Fibroblast of upper back skin (primary cell): ENCODE results near the gene NR2F6.
"Not testable (repeated sequence)": the region's sequence is repeated elsewhere in the genome, so short reads cannot be mapped to it uniquely, and the experiment has no call there.

Experiments
- DNase-seq: peaks from one replicate; pipeline ENCODE4 v3.0.0-alpha.2; 2013

Gene NR2F6

GRCh38 chr19:17245535-17245984 is at the start of gene NR2F6:
NR2F6 (minus strand) TSS chr19:17245919; CDS start chr19:17245220, 699 bp downstream.
- no peak for DNase-seq

GRCh38 chr19:17294051-17294891 is 48.6 kb upstream of the NR2F6 start:
- DNase-seq: no peak

- DNase-seq: no peak
These were observed 47.9 kb upstream of the NR2F6 start for GRCh38 chr19:17293605-17294004.

GRCh38 chr19:17292301-17293074 is 46.8 kb upstream of the NR2F6 start:
- DNase-seq: peak; percentile 87

- DNase-seq: peak; percentile 78
These were observed 43.8 kb upstream of the NR2F6 start for GRCh38 chr19:17289489-17289888.

GRCh38 chr19:17286752-17287151 is 41.0 kb upstream of the NR2F6 start:
- no peak for DNase-seq

GRCh38 chr19:17286263-17286662 is 40.5 kb upstream of the NR2F6 start:
- no peak for DNase-seq

GRCh38 chr19:17285415-17286135 is 39.9 kb upstream of the NR2F6 start:
- DNase-seq: no peak

- DNase-seq: no peak
These were observed 37.8 kb upstream of the NR2F6 start for GRCh38 chr19:17283504-17283996.

GRCh38 chr19:17282488-17283125 is 36.9 kb upstream of the NR2F6 start:
- DNase-seq: peak; percentile 71

GRCh38 chr19:17281391-17282304 is 35.9 kb upstream of the NR2F6 start, which contains the start of gene ANKLE1:
ANKLE1 (plus strand) TSS chr19:17281901; CDS start chr19:17281921, 20 bp downstream.
- DNase-seq: peak; percentile 17

- no peak for DNase-seq
These were observed 33.7 kb upstream of the NR2F6 start for GRCh38 chr19:17279436-17279835.

GRCh38 chr19:17275441-17276175 is 29.9 kb upstream of the NR2F6 start:
- no peak for DNase-seq

- not testable (repeated sequence) for DNase-seq
These were observed 29.2 kb upstream of the NR2F6 start for GRCh38 chr19:17274892-17275291.

- DNase-seq: no peak
These were observed 23.0 kb upstream of the NR2F6 start for GRCh38 chr19:17268754-17269153.

GRCh38 chr19:17266975-17267788 is 21.5 kb upstream of the NR2F6 start, which contains the start of gene BABAM1:
BABAM1 (plus strand) TSS chr19:17267443; CDS start chr19:17268807, 1,364 bp downstream.
- DNase-seq: peak; percentile 99

- no peak for DNase-seq
These were observed 20.9 kb upstream of the NR2F6 start for GRCh38 chr19:17266589-17266974.

GRCh38 chr19:17266026-17266425 is 20.3 kb upstream of the NR2F6 start:
- DNase-seq: no peak

GRCh38 chr19:17264641-17264979 is 18.9 kb upstream of the NR2F6 start, which contains the start of gene USHBP1:
USHBP1 (minus strand) TSS chr19:17264745; CDS start chr19:17264299, 446 bp downstream.
- no peak for DNase-seq
